ENCODE measurements around the gene KCNQ1. TPM values are rescaled to one million over a fixed set of nuclear protein-coding genes. Genes with fewer than 3 reads are reported as not detected.
A peak's percentile ranks its signal among the peaks of the same experiment; 100 is the strongest.

The KCNQ1 gene
- total RNA-seq, 2 donors from 2014 or later, result 51.4 to 55.8 TPM

GRCh38 chr11:2734181-2735052 is 289.6 kb downstream of the KCNQ1 start:
- Histone ChIP-seq H3K9me3 (no peaks in the 10 kb centered on the region), H3K27me3 (no peaks in the 10 kb centered on the region), H3K27ac (no peak overlapping the region), H3K4me3 (no peak overlapping the region), H3K36me3 (no peaks in the 10 kb centered on the region), H3K9ac (ENCODE audit: low read depth in 2 of 2, low read length in 2 of 2) (no peak overlapping the region), H3K4me1 (peaks cover 18% of the 10 kb centered on the region)
- DNase-seq, result no peak
- no peak for TF ChIP-seq CTCF (IDR thresholded peaks at IDR 0.05)
- intact Hi-C loops (cut with DNase I), result no loop called here

GRCh38 chr11:2735053-2735589 is 290.3 kb downstream of the KCNQ1 start:
- peaks cover 18% of the 10 kb centered on the region for H3K4me1 ChIP-seq

DNA sequence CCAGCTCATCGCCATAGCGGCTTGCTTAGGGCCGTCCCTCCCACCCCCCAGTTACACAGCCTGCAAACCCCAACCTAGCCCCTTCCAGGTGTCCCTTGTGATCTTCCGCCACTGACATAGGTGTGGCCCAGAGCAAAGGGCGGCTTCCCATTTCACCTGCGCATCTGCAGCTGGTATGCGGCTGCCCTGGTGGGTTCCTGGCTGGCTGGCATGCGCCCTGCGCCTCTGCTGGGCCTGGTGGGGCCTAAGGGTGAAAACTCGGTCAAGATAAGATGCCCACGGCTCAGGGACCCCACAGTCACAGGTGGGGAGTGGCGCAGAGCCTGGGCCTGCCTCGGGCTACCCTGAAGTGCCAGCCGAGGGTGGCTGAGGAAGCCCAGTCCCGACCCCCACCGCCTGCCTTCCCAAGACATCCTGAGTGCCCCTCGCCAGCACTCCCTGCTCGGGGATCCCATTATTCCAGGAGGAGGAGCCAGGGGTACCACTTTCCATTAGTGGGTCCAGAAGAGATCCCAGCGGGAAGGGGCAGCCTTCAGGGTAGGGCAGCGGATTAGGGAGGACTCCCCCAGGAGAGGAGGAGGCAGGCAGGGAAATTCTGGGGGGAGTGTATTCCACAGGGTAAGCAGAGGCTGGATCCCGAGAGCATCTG is 291.9 kb downstream of the KCNQ1 start:
- Histone ChIP-seq H3K4me3 (no peak overlapping the region), H3K4me1 (peaks cover 18% of the 10 kb centered on the region), H3K9ac (ENCODE audit: low read depth in 2 of 2, low read length in 2 of 2) (no peak overlapping the region), H3K27me3 (no peaks in the 10 kb centered on the region), H3K36me3 (no peaks in the 10 kb centered on the region), H3K9me3 (no peaks in the 10 kb centered on the region), H3K27ac (no peak overlapping the region)
- TF ChIP-seq CTCF (IDR thresholded peaks at IDR 0.05), result no peak
- peak; percentile 60 for DNase-seq
- intact Hi-C loops (cut with DNase I), result no loop called here

More at GRCh38 chr11:2735053-2735589, 290.3 kb downstream of the KCNQ1 start:
- Histone ChIP-seq H3K9me3 (no peaks in the 10 kb centered on the region), H3K9ac (ENCODE audit: low read depth in 2 of 2, low read length in 2 of 2) (no peak overlapping the region), H3K36me3 (no peaks in the 10 kb centered on the region), H3K4me3 (no peak overlapping the region), H3K27me3 (no peaks in the 10 kb centered on the region), H3K27ac (no peak overlapping the region)
- intact Hi-C loops (cut with DNase I), result no loop called here
- no peak for TF ChIP-seq CTCF (IDR thresholded peaks at IDR 0.05)
- no peak for DNase-seq

DNA sequence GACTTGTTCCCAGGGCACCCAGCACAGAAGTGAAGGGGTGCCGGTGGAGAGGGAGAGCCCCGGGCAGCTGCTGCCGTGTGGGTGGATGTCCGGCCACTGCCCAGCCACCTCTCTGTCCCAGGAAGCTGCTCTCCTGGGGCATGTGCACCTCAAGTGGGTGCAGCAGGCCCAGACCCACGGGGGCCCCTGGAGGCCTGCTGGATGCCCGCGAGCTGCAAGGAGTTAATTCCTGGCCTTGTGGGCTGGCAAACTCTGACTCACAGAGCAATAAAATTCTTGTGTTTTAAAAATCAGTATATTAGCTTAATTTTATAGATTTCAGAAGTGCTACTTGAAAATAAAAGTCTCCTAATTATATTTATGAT is 292.4 kb downstream of the KCNQ1 start:
- Histone ChIP-seq H3K4me1 (peaks cover 18% of the 10 kb centered on the region), H3K27me3 (no peaks in the 10 kb centered on the region), H3K9me3 (no peaks in the 10 kb centered on the region), H3K36me3 (no peaks in the 10 kb centered on the region), H3K27ac (no peak overlapping the region), H3K4me3 (no peak overlapping the region), H3K9ac (ENCODE audit: low read depth in 2 of 2, low read length in 2 of 2) (no peak overlapping the region)
- no peak for DNase-seq
- intact Hi-C loops (cut with DNase I), result no loop called here
- TF ChIP-seq CTCF (IDR thresholded peaks at IDR 0.05), result no peak

GRCh38 chr11:2737866-2738265 is 293.1 kb downstream of the KCNQ1 start:
- intact Hi-C loops (cut with DNase I), result no loop called here
- Histone ChIP-seq H3K36me3 (no peaks in the 10 kb centered on the region), H3K4me3 (no peak overlapping the region), H3K9me3 (no peaks in the 10 kb centered on the region), H3K27me3 (no peaks in the 10 kb centered on the region), H3K27ac (no peak overlapping the region), H3K4me1 (peaks cover 18% of the 10 kb centered on the region), H3K9ac (ENCODE audit: low read depth in 2 of 2, low read length in 2 of 2) (no peak overlapping the region)
- peak; percentile 76 for DNase-seq
- TF ChIP-seq CTCF (IDR thresholded peaks at IDR 0.05), result no peak
